22Rv1 (cell line): ENCODE measurements around the gene SSTR1.

Experiments used
- H3K27ac ChIP-seq: fragments of 450-650 bp; 2 replicates; pipeline ENCODE4 v1.5.1; 2017
- CTCF ChIP-seq: fragments of 450-650 bp; IDR thresholded peaks from 2 replicates; pipeline ENCODE4 v1.5.1; 2017; ENCODE audit warnings: mild to moderate bottlenecking
- ZFX ChIP-seq: fragments of 450-650 bp; IDR thresholded peaks from 2 replicates; pipeline ENCODE4 v1.6.1; 2017; ENCODE audit warnings: antibody characterized with exemption, borderline replicate concordance

SSTR1 gene

GRCh38 chr14:38210587-38211216 lies 3.0 kb downstream of the SSTR1 start:
- H3K27ac ChIP-seq = no peak overlapping the region
- no peak for TF ChIP-seq ZFX
- no peak for TF ChIP-seq CTCF

GRCh38 chr14:38211255-38211735 lies 3.6 kb downstream of the SSTR1 start:
- TF ChIP-seq ZFX (no peak), CTCF (no peak)
- no peak overlapping the region for H3K27ac ChIP-seq

GRCh38 chr14:38212111-38212510 lies 4.4 kb downstream of the SSTR1 start:
- TF ChIP-seq CTCF = no peak
- TF ChIP-seq ZFX = no peak
- no peak overlapping the region for H3K27ac ChIP-seq

- TF ChIP-seq CTCF (no peak), ZFX (no peak)
- H3K27ac ChIP-seq = no peak overlapping the region
Measured at GRCh38 chr14:38213001-38213400, 5.3 kb downstream of the SSTR1 start.

GRCh38 chr14:38217553-38217952 lies 9.8 kb downstream of the SSTR1 start:
- no peak overlapping the region for H3K27ac ChIP-seq
- TF ChIP-seq ZFX (no peak), CTCF (no peak)

- TF ChIP-seq ZFX (no peak), CTCF (no peak)
- peak overlapping the region; percentile 25 for H3K27ac ChIP-seq
Measured at GRCh38 chr14:38221077-38221476, 13.4 kb downstream of the SSTR1 start.

GRCh38 chr14:38224338-38224737 lies 16.6 kb downstream of the SSTR1 start:
- TF ChIP-seq ZFX (no peak), CTCF (no peak)
- no peak overlapping the region for H3K27ac ChIP-seq
